ENCODE results near the gene FAM50A. TPM values are rescaled to one million over a fixed set of nuclear protein-coding genes. Genes with fewer than 3 reads are reported as not detected.

FAM50A gene
- total RNA-seq, 1 donor from 2014 or later, result 92.2 TPM

DNA sequence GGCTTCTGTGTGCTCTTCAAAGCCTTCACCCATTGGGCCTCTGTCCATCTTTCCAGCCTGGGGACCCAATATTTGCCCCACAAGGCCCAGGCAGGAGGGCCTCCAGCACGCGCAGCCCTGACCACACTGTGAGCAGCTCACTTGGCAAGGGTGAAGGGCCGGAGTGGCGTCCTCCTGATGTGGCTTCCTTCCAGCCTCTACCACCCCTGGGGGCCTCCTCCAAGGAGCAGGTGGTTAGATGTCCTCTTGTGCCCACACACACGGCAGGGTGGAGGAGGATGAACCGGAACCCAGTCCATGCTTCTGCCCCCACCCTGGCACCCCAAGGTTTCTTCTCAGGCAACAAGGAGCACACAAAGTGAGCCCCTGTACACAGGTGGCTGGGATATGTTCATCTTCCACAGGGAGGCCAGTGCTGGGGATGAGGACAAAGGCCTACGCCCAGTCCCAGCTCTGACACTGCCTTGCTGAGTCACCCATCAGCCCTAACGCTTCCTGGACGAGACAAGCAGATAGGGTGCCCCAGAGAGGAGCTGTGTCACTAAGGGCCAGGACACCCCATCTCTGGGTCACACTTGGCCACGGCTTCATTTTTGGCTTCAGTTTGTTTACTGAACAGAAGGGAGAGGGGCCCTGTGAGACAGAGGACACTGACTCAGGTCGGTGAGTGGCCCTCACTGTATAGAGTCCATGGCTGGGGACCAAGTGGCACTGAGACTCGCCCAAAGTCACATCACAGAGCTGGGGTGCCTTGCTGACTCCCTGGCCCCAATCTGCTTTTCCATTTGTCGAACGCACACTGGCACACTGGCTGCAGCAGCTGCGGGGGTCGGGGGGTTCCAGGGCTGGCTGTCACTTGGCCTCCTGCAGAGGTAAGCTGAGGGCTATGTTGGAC, 40.6 kb downstream of the FAM50A start:
- Mint-ChIP-seq H3K4me1 (ENCODE audit: unreplicated experiment) (peaks cover 7% of the 10 kb centered on the region), H3K9me3 (ENCODE audit: unreplicated experiment) (no peaks in the 10 kb centered on the region), H3K27ac (ENCODE audit: unreplicated experiment) (no peak overlapping the region), H3K4me3 (ENCODE audit: unreplicated experiment) (no peak overlapping the region), H3K27me3 (ENCODE audit: unreplicated experiment) (no peaks in the 10 kb centered on the region), H3K36me3 (ENCODE audit: unreplicated experiment) (no peaks in the 10 kb centered on the region)
- TF ChIP-seq, protein P1, sequence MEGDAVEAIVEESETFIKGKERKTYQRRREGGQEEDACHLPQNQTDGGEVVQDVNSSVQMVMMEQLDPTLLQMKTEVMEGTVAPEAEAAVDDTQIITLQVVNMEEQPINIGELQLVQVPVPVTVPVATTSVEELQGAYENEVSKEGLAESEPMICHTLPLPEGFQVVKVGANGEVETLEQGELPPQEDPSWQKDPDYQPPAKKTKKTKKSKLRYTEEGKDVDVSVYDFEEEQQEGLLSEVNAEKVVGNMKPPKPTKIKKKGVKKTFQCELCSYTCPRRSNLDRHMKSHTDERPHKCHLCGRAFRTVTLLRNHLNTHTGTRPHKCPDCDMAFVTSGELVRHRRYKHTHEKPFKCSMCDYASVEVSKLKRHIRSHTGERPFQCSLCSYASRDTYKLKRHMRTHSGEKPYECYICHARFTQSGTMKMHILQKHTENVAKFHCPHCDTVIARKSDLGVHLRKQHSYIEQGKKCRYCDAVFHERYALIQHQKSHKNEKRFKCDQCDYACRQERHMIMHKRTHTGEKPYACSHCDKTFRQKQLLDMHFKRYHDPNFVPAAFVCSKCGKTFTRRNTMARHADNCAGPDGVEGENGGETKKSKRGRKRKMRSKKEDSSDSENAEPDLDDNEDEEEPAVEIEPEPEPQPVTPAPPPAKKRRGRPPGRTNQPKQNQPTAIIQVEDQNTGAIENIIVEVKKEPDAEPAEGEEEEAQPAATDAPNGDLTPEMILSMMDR (IDR thresholded peaks at IDR 0.05), result no peak
- DNase-seq (ENCODE audit: extremely low spot score, unreplicated experiment), result no peak

DNA sequence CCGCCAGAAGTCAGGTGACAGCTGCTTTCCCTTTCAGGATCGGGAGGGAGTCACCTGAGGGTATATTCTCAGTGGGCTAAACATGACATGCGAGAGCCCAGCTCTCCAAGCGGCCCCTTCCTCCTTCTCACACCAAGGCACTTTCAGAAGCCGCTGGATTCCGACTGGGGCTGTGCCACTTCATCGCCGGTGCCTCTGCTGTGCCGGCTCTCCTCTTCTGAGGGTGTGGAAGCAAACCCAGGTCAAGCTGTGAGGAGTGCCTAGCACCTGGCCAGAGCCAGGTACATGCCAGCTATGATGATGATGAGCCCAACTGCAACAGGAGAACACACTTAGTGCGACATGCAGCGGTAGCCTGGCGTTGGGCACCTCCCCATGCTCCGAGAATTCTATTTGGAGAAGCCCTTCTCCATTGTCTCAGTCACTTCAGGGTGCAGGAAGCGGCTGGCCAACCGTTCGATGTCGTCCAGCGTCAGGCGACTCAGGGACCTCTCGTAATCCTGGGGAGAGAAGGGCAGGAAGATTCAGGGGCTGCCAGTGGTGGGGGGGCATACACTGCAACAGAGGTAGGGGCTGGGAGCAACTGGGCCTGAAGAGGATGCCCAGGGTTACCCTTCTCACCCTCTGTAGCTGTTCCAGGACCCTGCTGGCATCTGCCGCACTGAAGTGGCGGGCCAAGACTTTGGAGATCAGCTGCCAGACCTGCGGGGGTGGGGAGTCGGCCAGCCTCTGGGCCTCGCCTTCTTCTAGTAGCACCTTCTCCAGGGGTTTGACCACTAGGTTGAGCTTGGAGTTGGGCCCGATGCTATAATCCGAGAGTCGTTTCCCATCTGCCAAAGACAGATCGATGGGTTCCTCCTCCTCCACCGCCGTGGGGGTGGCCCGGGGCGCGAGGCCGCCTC, 41.5 kb downstream of the FAM50A start:
- Mint-ChIP-seq H3K27ac (ENCODE audit: unreplicated experiment) (no peak overlapping the region), H3K4me1 (ENCODE audit: unreplicated experiment) (peaks cover 10% of the 10 kb centered on the region)

DNA sequence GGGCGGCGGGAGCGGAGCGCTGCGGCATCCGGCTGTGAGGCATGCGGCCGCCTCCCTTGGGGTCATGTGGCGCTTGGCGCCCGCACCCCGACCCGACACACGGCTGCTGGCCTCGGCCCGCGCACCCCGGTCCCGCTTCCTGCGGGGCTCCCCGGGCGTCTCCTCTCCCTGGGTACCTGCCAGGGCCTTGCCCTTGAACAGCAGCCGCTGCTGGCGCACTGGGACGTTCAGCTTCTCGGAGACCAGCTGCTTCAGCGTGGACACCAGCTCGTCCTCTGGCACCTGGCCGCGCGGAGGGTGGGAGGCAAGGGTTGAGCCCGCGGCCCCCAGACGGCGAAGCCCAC, 42.1 kb downstream of the FAM50A start:
- no peak overlapping the region for H3K27ac Mint-ChIP-seq (ENCODE audit: unreplicated experiment)

More for the DNA sequence above, 41.5 kb downstream of the FAM50A start:
- Mint-ChIP-seq H3K4me3 (ENCODE audit: unreplicated experiment) (peak overlapping the region; percentile 51), H3K36me3 (ENCODE audit: unreplicated experiment) (no peaks in the 10 kb centered on the region), H3K27me3 (ENCODE audit: unreplicated experiment) (no peaks in the 10 kb centered on the region), H3K9me3 (ENCODE audit: unreplicated experiment) (no peaks in the 10 kb centered on the region)
- DNase-seq (ENCODE audit: extremely low spot score, unreplicated experiment), result no peak
- TF ChIP-seq, protein P1 (IDR thresholded peaks at IDR 0.05), result no peak

DNA sequence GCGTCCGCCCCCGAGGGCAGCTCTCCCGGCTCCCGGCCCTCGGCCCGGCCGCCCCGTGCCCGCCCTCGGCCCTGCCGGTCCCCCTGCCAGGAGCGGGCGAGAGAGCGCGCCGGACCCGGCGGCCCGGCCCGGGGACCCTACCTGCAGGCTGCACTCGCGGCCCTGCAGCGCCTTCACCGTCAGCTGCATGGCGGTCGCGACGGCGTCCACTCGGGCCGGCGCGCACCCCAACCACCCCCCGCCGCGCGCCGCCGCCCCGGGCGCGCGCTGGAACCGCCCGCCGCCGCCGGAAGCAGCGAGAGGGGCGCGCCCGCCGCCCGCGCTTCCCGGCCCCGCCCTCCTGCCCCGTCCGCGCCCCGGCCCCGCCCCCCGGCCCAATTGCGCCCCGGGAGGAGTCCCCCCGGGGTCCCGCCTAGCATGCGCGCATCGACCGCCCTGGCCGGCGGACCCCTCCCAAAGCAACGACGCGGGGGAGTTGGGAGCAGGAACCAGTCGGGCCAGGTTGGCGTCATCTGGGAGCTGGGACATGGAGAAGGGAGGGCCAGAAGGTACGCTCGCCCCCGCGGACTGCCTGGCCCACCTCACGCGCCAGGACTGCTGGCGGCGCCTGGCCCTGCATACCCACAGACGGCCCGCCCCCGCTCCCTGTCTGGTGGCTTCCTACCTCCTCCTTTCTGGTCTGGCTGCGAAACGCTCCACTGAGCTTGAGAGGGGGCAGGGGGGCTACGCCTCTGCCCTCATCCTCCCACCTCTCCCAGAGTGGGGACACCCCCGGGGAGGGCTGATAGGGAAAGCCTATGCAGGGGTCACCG, 42.7 kb downstream of the FAM50A start, which contains the start of gene UBL4A:
Gene UBL4A, minus strand, starts transcription at position 220 of the 812 bp plus-strand sequence. Its CDS starts 31 bp downstream, at position 189.
- TF ChIP-seq, protein P1 (IDR thresholded peaks at IDR 0.05), result no peak
- H3K27ac Mint-ChIP-seq (ENCODE audit: unreplicated experiment), result peak within 1 kb of the TSS; percentile 47
- H3K9me3 Mint-ChIP-seq (ENCODE audit: unreplicated experiment), result no peaks in the 10 kb centered on the region
- peaks cover 17% of the 10 kb centered on the region for H3K4me1 Mint-ChIP-seq (ENCODE audit: unreplicated experiment)
- peak; percentile 86 for DNase-seq (ENCODE audit: extremely low spot score, unreplicated experiment)
- no peaks in the 10 kb centered on the region for H3K27me3 Mint-ChIP-seq (ENCODE audit: unreplicated experiment)
- H3K36me3 Mint-ChIP-seq (ENCODE audit: unreplicated experiment), result no peaks in the 10 kb centered on the region
- H3K4me3 Mint-ChIP-seq (ENCODE audit: unreplicated experiment), result peak within 1 kb of the TSS; percentile 72

More for the DNA sequence above, 42.1 kb downstream of the FAM50A start:
- peak; percentile 83 for DNase-seq (ENCODE audit: extremely low spot score, unreplicated experiment)
- Mint-ChIP-seq H3K27me3 (ENCODE audit: unreplicated experiment) (no peaks in the 10 kb centered on the region), H3K4me3 (ENCODE audit: unreplicated experiment) (peak overlapping the region; percentile 35), H3K9me3 (ENCODE audit: unreplicated experiment) (no peaks in the 10 kb centered on the region), H3K36me3 (ENCODE audit: unreplicated experiment) (no peaks in the 10 kb centered on the region), H3K4me1 (ENCODE audit: unreplicated experiment) (peaks cover 14% of the 10 kb centered on the region)
- TF ChIP-seq, protein P1 (IDR thresholded peaks at IDR 0.05), result no peak

Measured in osteocyte (in vitro differentiated cells).